Measurements from ENCODE around the gene CPNE9.

The CPNE9 gene

DNA sequence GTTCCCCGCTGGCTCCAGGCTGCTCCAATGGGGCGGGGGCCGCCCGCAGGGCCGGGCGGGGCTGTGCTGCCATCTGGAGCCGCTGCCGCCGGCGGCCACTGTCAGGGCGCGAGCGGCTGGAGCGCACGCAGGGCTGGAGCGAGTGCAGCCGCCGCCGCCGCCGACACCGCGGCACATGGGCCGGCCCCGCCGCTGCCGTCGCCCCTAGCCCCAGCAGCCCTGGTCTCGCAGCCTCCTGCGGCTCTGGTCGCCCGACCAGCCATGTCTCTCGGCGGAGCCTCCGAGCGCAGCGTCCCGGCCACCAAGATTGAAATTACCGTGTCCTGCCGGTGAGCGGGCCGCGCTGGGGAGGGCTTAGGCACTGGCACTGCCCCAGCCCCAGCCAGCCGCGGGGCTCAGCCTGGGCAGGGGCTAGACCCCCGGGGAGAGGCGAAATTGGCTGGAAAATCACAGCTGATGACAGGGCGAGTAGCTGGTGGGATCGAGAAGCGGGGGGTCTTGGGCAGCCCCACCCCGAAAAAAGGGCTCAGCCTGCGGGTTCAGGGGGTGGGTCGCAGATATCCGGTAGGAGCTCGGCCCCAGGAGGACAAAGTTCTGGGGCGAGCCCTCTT is at the start of gene CPNE9:
Gene CPNE9 (plus strand): TSS at position 98 of the 611 bp plus-strand sequence. CDS start 164 bp downstream, at position 262.
- FAIRE-seq = no peak

DNA sequence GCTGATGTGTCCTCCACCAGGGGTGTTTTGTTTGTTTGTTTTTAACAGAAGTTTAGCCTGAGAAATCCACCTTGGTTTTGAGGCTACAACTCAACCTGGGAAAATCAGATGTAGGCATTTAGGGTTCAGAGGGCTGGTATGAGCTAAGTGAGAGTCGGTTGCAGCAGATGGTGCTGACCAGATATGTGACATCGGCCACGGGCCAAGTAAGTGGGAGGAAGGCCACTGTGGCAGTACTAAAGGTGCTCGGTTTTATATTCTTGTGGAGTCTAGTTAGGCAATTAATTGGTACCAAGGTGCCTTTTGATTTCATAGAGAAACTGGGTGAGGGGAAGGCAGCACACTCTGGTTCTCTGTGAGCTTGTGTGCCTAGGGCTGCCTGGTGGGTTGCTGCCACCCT is 43.8 kb upstream of the CPNE9 start:
- no peak for FAIRE-seq

DNA sequence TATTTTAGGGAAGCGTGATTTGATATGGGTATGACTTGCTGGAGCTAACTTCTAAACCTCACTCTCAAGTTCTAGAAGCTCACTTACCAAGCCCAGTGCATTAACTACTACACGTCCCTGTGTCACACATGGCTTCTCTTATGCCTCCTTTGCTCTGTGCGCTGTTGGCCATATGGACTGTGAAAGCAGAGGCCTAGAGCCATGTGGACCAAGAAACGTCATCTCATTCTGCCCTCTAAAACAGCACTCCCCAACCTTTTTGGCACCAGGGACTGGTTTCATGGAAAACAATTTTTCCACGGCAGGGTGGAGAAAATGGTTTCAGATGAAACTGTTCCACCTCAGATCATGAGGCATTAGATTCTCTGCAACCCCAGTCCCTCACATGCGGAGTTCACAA is 42.7 kb upstream of the CPNE9 start:
- no peak for FAIRE-seq

DNA sequence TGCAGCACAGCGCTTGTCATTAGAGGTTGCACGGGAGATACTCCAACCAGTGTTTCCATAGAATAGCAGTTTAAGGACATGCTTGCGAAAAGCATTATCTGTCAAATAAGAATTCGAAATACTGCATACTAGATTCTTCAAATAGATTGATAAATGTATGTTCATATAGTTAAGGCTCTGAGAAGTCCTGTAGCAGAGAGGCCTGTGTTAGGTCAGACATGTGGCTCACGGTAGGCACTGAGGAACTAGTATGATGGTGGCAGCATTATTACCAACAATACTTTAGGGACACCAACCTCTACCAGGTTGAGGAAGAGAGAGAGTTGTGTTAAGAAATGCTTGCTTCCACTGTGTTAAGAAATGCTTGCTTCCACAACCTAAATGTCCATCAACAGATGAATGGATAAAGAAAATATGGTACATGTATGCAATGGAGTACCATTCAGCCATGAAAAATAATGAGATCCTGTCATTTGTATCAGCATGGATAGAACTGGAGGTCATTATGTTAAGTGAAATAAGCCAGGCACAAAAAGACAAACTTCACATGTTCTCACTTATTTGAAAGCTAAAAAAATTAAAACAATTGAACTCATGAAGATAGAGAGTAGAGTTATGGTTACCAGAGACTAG is 39.4 kb upstream of the CPNE9 start:
- no peak for FAIRE-seq

DNA sequence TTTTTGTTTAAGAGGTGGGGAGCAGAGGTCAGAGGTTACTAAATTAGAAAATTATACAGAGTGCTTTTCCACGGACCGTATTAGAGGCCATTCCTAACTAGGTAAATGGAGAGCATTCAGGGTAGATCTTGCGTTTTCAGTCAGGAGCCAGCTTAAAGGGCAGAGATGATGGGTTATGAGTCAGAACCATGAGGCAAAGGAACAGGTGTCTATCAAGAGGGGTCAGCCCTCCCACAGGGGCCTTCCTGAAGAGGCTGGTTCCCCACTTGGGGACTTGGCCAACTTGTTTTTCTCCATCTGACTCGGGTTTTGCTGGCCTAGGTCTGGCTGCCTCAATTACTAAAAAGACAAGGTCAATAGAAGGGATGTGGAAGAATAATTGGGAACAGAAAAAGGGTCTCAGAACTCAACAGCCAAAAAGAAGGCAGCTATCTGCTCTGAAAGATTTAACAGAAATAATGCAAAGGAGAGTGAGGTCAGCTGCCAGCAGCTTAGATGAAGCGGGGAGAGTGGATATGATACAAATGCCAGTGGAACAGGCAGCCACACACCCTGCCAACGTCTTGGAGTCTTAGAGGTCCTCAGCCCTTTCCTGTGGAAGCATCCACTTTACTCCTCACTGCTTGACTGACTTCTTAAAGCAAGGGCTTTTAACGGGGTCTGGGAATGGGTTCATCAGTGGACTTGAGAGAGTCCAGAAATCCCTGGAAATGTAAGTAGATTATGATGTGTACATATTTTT is 36.8 kb upstream of the CPNE9 start:
- FAIRE-seq = no peak

- FAIRE-seq = no peak
These were observed 34.4 kb upstream of the CPNE9 start for GRCh38 chr3:9669277-9669676.

DNA sequence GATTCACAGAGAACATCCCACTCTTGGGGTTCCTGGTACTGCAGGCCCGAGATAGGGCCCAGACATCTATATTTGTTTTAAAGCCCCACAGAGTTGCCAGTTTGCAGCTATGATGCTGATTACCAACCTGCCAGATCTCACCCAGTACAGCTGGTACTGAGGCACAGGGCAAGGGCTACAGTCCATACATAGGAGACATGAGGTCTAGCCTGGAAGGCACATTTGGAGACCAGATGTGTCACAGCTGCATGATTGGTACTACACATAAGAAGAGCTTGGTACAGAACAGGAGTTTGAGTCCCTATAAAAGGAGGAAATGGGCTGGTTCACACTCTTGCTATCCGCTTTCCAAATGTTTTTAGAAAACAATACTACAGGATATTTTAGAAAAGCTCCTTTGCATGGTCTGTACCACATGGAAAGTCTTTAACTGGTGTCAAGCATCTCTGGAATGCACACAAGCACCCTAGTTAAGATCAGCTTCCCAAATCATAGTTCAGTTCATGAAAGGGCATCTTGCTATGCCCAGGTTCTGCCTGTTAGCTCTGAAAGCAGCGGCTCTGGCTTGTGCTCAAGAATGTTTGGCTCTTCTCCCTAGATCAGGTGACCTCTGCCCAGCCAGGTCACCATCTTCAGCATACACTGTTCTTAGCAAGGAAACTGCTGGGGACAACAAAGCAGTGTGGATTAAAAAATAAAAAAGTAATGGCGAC is 33.8 kb upstream of the CPNE9 start:
- FAIRE-seq = no peak

GRCh38 chr3:9673082-9673481 is 30.6 kb upstream of the CPNE9 start:
- no peak for FAIRE-seq

- no peak for FAIRE-seq
These were observed 29.9 kb upstream of the CPNE9 start for GRCh38 chr3:9673752-9674151.

GRCh38 chr3:9675736-9676290 is 27.8 kb upstream of the CPNE9 start:
- no peak for FAIRE-seq

- FAIRE-seq = no peak
These were observed 26.8 kb upstream of the CPNE9 start for GRCh38 chr3:9676785-9677184.

DNA sequence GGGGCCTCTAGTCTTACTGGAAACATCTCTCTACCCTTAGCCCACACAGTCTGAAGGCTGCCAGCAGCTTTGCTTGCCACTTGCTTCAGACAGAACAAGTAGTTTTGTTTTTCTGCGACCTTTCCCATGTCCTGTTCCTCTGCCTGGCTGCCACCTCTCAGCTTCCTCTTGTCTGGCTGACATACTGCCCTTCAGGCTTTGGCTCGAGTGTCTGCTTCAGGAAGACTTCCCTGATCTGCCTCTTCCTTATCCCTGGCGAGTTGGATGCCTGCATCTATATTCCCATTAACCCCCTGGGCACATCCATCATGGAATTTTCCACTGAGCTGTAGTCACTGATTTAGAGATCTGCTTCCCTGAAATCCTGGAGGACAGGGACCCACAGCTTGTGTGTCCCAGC is 25.1 kb upstream of the CPNE9 start:
- no peak for FAIRE-seq

- FAIRE-seq = no peak
These were observed 24.1 kb upstream of the CPNE9 start for GRCh38 chr3:9679476-9680080.

- no peak for FAIRE-seq
These were observed 22.5 kb upstream of the CPNE9 start for GRCh38 chr3:9681011-9681722.

DNA sequence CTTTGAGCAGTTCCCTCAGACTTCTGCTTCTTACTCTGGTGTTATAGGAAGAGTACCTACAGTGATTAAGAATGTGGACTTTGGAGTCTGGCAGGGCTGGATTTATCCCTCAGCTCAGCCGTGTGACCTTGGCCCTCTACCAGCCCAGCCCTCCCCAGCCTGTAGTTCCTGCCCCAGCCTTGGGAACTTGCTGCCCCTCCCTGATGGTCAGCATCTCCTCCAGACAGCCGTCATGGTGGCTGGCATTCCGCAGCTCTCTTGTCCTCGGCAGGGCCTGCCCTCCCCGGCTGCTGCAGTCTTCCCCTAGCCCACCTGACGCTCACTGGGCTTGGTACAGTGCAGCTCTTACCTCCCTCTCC is 21.9 kb upstream of the CPNE9 start:
- FAIRE-seq = no peak

DNA sequence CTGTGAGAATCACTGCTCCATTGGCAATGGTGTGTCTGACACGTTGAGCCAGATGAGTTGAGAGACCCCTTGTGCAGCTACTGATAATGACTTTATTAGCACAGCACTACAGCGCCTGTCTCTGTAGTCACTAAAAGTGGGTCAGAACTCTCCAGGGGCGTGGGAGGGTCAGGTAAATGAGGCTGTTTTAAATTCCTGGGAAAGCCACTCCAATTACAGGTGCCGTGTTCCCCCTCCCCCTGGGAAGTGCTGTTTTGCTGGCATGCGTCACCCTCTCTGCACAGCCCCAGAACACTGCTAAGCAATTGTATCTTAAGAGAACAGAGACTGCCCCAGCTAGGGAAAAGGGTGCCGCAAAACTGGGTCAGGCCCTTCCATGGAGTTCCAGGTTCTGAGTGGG is 21.5 kb upstream of the CPNE9 start:
- no peak for FAIRE-seq

- FAIRE-seq = no peak
These were observed 20.2 kb upstream of the CPNE9 start for GRCh38 chr3:9683426-9683825.

DNA sequence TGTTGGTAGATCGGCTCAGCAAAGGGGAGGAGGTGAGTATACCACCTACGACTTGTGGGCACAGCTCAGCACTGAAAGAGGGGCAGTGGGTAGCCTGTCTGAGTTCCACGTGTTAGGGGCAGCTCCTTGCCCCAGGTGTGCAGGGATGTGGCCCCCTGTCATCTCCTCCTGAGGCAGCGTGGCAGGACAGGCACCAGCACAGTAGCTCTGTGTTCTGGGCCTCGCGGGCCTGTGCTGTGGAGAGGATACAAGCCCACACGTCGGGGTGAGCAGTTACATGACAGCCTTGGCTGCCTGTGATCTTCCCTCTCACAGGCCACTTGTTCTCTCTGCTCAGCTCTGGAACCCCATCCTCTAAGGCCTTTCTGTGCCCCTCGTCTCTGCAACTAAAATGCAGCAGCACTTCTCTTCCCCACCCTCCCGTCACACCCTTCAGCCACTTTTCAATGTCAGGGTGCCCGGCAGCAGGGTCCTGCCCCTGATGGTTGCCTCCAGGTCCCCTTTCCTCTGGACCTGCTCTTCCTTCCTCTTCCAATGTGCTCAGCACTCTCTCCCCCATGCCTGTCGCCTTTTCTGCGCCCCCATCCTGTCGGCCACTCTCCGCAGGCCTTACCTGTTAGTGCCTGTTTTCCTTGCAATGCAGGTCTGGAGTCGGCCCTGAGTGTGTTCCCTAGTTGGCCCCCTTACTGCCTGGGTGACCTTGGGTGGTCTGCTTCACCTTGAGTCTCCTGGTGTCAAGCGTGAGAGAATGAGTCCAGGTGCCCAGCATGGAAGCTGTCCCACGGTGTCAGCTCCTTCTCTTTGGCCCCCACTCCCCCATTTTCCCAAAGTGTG is 18.2 kb upstream of the CPNE9 start:
- no peak for FAIRE-seq

- no peak for FAIRE-seq
These were observed 17.5 kb upstream of the CPNE9 start for GRCh38 chr3:9686050-9686550.

GRCh38 chr3:9686703-9687102 is 16.9 kb upstream of the CPNE9 start:
- FAIRE-seq = no peak

DNA sequence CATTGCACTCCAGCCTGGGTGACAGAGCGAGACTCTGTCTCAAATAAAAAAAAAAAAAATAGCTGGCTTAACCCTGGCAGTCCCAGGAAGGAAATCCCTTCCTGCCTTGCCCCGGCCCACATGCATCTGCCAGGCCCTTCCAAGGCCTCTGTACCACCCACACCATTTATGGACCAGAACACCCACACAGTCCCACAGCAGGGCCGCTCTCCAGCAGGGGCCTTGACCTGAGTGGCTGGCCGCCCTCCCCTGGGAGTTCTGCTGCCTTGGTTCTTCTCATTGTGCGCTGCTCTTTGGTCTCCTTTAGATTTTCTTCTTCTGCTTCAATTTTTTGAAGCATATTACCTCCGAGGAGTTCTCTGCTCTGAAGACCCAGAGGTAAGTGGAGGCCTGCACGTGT is 16.1 kb upstream of the CPNE9 start:
- no peak for FAIRE-seq
